ENCODE measurements around the gene KRT6B.

GRCh38 chr12:52402873-52403540 lies 48.9 kb downstream of the KRT6B start:
- TF ChIP-seq CTCF (IDR thresholded peaks at IDR 0.05; ENCODE audit: low read depth, low read length) (no peak), POLR2A (IDR thresholded peaks at IDR 0.05; ENCODE audit: extremely low read depth, insufficient read length) (no peak)
